22Rv1 (cell line): ENCODE data around the gene PECR.

Experiments used
- H3K27ac ChIP-seq: fragments of 450-650 bp; 2 replicates; pipeline ENCODE4 v1.5.1; 2017
- CTCF ChIP-seq: fragments of 450-650 bp; IDR thresholded peaks from 2 replicates; pipeline ENCODE4 v1.5.1; 2017; ENCODE audit warnings: mild to moderate bottlenecking
- ZFX ChIP-seq: fragments of 450-650 bp; IDR thresholded peaks from 2 replicates; pipeline ENCODE4 v1.6.1; 2017; ENCODE audit warnings: antibody characterized with exemption, borderline replicate concordance

Gene PECR

DNA sequence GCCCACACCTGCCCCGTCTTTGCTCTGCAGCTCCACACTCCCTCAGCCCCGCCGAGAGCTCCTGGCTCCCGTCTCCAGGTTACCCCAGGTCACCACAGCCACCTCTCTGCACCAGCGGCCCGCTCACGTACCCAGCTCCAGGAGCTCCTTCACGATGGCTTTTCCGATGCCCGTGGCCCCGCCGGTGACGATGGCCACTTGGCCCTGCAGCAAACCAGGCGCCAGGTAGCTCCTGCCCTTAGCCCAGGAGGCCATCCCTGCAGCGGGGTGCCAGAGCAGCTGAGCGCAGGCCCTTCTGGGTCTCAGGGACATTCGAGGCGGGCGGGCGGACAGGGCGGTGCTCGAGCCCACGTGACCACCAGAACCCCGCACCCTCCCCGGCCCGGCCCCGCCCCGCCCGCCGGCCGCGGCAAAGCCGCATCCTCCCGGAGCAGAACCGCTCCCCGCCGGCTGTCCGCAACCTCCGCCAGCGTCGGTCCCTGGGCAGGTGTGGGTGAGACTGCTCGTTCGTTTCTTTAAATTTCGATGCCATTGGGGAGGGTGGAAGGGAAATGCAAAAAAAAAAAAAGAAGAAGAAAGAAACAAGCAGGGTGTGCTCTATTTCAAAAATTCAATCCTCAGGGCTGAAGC, at the start of gene PECR, which contains the start of gene TMEM169:
PECR (minus strand) TSS at position 323 of the 630 bp plus-strand sequence; CDS start at position 255, 68 bp downstream.
TMEM169 (plus strand) TSS at position 433 of the 630 bp plus-strand sequence. CDS start 14,045 bp downstream, outside the sequence.
- H3K27ac ChIP-seq: no peak within 1 kb of the TSS
- TF ChIP-seq CTCF: no peak

GRCh38 chr2:216130346-216130971, 48.9 kb upstream of the PECR start:
- no peak overlapping the region for H3K27ac ChIP-seq
- TF ChIP-seq ZFX (no peak), CTCF (no peak)

- TF ChIP-seq ZFX (no peak), CTCF (no peak)
- H3K27ac ChIP-seq: no peak overlapping the region
These were observed 45.3 kb upstream of the PECR start for GRCh38 chr2:216126943-216127342.

- H3K27ac ChIP-seq: no peak overlapping the region; the same call in 1 of the 2 replicates
- no peak for TF ChIP-seq CTCF
- no peak for TF ChIP-seq ZFX
These were observed 39.6 kb upstream of the PECR start for GRCh38 chr2:216121255-216121654.

GRCh38 chr2:216119986-216120385, 38.4 kb upstream of the PECR start:
- TF ChIP-seq ZFX (no peak), CTCF (no peak)
- no peak overlapping the region for H3K27ac ChIP-seq

- no peak for TF ChIP-seq ZFX
- no peak for TF ChIP-seq CTCF
- H3K27ac ChIP-seq: no peak overlapping the region
These were observed 37.5 kb upstream of the PECR start for GRCh38 chr2:216119146-216119545.

DNA sequence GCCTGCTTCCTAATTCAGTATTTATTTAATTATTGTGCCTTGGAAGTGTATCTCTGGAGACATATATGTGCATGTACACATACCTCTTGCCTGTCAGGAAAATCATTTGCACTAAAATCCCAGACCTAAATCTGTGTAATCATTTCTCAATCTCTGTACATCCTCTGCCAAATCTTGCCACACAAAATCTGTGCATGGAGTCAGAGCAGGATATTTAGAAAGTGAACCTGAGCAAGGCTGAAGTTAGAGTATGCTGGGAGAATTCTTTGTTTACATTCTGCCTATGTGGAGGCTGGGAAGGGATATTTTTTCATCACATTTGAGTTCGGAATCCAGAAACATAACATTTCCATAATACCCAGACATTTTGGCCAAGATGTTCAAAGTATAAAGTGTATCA, 36.9 kb upstream of the PECR start:
- H3K27ac ChIP-seq: no peak overlapping the region
- no peak for TF ChIP-seq ZFX
- no peak for TF ChIP-seq CTCF
